K562 (cell line): Measurements from ENCODE around the gene C2CD2. TPM values are rescaled to one million over a fixed set of nuclear protein-coding genes. Genes with fewer than 3 reads are reported as not detected.

ENCODE experiments used
- ATF7 ChIP-seq: fragments of 450-650 bp; IDR thresholded peaks from 2 replicates; pipeline ENCODE4 v1.7.1; 2014; ENCODE audit warnings: mild to moderate bottlenecking, moderate library complexity
- CCNT2 ChIP-seq: IDR thresholded peaks from 2 replicates; pipeline ENCODE4 v1.6.1; 2011; ENCODE audit warnings: borderline replicate concordance, low read depth, mild to moderate bottlenecking, moderate library complexity, mixed read lengths, low read length; ENCODE audit not compliant: insufficient read length; ENCODE audit errors: extremely low read depth
- CSDE1 ChIP-seq, 2 experiments: fragments of 450-650 bp; IDR thresholded peaks; 2 replicates each; pipeline ENCODE4 v1.6.1; 2016; ENCODE audit warnings: mild to moderate bottlenecking in 1 of 2
- FOXJ3 ChIP-seq: sonication (generic); formaldehyde crosslinking; IDR thresholded peaks from 2 replicates; pipeline ENCODE4 v1.4.0; 2020; ENCODE audit warnings: mild to moderate bottlenecking, missing genetic modification reagents
- GATAD2A ChIP-seq: fragments of 450-650 bp; IDR thresholded peaks from 2 replicates; pipeline ENCODE4 v1.6.1; 2017
- MAFG ChIP-seq: fragments of 450-650 bp; conservative IDR thresholded peaks from 2 replicates; pipeline ENCODE4 v1.6.1; 2016; ENCODE audit warnings: missing genetic modification characterization, missing compliant biosample characterization
- MECOM ChIP-seq: fragments of 250-450 bp; sonication (Bioruptor Pico); IDR thresholded peaks from 2 replicates; pipeline ENCODE4 v1.8.0; 2022; ENCODE audit warnings: inconsistent platforms
- MTA3 ChIP-seq: fragments of 450-650 bp; formaldehyde crosslinking; IDR thresholded peaks from 2 replicates; pipeline ENCODE4 v1.6.1; 2017; ENCODE audit warnings: mild to moderate bottlenecking, borderline replicate concordance
- NFIX ChIP-seq: fragments of 250-450 bp; sonication (Bioruptor Pico); IDR thresholded peaks from 2 replicates; pipeline ENCODE4 v1.4.0; 2020; ENCODE audit warnings: low read depth, mild to moderate bottlenecking, moderate library complexity
- NR4A1 ChIP-seq, 2 experiments: fragments of 250-450 bp in 1 of 2; fragments of 450-650 bp in 1 of 2; sonication (Bioruptor Pico) in 1 of 2; IDR thresholded peaks; 2 replicates each; pipeline versions ENCODE4 v1.4.0 to v1.6.1; 2016 to 2020; ENCODE audit warnings: mild to moderate bottlenecking in 2 of 2, missing compliant biosample characterization in 1 of 2, missing genetic modification characterization in 1 of 2, moderate library complexity in 1 of 2
- POLR2H ChIP-seq: IDR thresholded peaks from 2 replicates; pipeline ENCODE4 v1.6.1; 2016; ENCODE audit warnings: missing genetic modification characterization, low read depth, mild to moderate bottlenecking, control low read depth, missing compliant biosample characterization, moderate library complexity
- TRIM28 ChIP-seq: fragments of 450-650 bp; IDR thresholded peaks from 2 replicates; pipeline ENCODE4 v1.6.1; 2017
- polyA plus RNA-seq, 8 experiments: library from polyadenylated mRNA; depleted of rRNA in 4 of 8; stranded (reverse) in 5 of 8; unstranded in 3 of 8; fragments of >200 nt; fragmentation: Nextera tagmentation in 2 of 8; fragmentation: Illumina TruSeq in 1 of 8; extraction: Ambion mirVana in 2 of 8; extraction: Trizol in 1 of 8; gene quantifications; 2 replicates each; pipeline versions ENCODE4 v1.2.1 to v1.2.3, GENCODE V29; 2011 to 2014; ENCODE audit warnings: inconsistent platforms in 1 of 8, missing spikeins in 1 of 8
- total RNA-seq, 7 experiments: library from RNA; depleted of rRNA in 6 of 7; stranded (reverse); fragments of >200 nt in 6 of 7; fragmentation: Illumina TruSeq in 2 of 7; extraction: Trizol in 2 of 7; gene quantifications; 2 replicates each; pipeline versions ENCODE4 v1.2.1 to v1.2.3, GENCODE V29; 2011 to 2021; ENCODE audit warnings: low replicate concordance in 1 of 7
- TF ChIP-seq, protein P1 (sequence below): fragments of 250-450 bp; sonication (Bioruptor Pico); IDR thresholded peaks from 2 replicates; pipeline ENCODE4 v1.4.0; 2020; ENCODE audit warnings: mild to moderate bottlenecking, moderate library complexity
- TF ChIP-seq, protein P2 (sequence below), 2 experiments: fragments of 250-450 bp in 1 of 2; fragments of 450-650 bp in 1 of 2; sonication (Bioruptor Pico) in 1 of 2; IDR thresholded peaks; 2 replicates each; pipeline versions ENCODE4 v1.6.1 to v1.8.0; 2016 to 2021; ENCODE audit warnings: mild to moderate bottlenecking in 2 of 2, moderate library complexity in 2 of 2, missing compliant biosample characterization in 1 of 2, missing genetic modification characterization in 1 of 2
- TF ChIP-seq, protein P3 (sequence below): sonication (generic); formaldehyde crosslinking; IDR thresholded peaks from 2 replicates; pipeline ENCODE4 v1.8.0; 2022; ENCODE audit warnings: missing genetic modification reagents, mild to moderate bottlenecking, borderline replicate concordance
- TF ChIP-seq, protein P4 (sequence below), 3 experiments: fragments of 200-800 bp in 1 of 3; fragments of 250-450 bp in 1 of 3; fragments of 450-650 bp in 1 of 3; sonication (Bioruptor Pico) in 1 of 3; sonication (Bioruptor generic) in 1 of 3; formaldehyde crosslinking in 1 of 3; IDR thresholded peaks; 2 replicates each; pipeline versions ENCODE4 v1.6.1 to v1.8.0; 2016 to 2022; ENCODE audit warnings: mild to moderate bottlenecking in 2 of 3, missing genetic modification characterization in 2 of 3, missing compliant biosample characterization in 1 of 3, moderate library complexity in 1 of 3
- TF ChIP-seq, protein P5 (sequence below): fragments of 450-650 bp; IDR thresholded peaks from 2 replicates; pipeline ENCODE4 v1.6.1; 2016; ENCODE audit warnings: low read depth, mild to moderate bottlenecking, moderate library complexity

Gene C2CD2
- total and polyA plus RNA-seq, 9 of the 15 experiments (the other 6 are each of a cell fraction or from before 2014, with no cell fraction given): 1.3 to 21.6 (median 12.1) TPM

DNA sequence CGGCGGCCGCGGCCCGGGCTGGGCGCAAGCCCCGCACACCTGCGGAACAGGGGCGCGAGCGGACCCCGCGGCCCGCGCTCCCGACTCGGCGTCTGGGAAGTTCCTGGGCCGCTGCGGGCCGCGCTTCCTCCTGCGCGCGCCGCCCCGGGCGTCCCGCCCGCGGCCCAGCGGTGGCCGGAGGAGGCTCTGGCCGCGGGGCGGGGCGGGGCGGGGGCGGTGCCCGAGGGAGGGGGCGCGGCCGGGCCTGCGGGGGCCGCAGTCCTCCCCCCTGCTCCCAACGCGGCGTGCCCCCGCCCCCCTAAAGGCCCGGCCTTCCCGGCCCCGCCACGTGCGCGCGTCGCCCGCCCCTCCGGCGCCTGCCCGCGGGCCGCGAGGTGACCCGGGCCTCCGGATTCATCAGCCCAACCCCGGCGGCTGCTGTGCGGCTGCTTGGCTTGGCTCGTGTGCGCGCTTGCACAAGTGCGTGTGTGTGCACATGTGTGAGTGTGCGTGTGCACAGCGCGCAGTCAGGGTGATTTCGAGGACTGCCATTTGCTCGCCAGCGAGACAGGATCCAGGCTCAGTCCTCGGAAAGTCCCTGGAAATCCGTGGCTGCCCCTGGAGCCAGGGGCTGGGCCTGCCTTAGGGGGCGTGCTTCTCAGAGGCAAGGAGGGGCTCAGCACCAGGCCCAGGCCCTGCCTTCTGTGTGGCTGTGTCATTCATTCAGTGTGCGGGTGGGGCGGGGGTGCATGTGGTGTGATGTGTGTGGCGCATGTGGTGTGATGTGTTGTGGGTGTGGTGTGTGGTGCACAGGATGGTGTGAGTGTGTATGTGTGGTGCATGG, at the start of gene C2CD2 (continued):
- TF ChIP-seq POLR2H (no peak), MTA3 (peak; percentile 73; the same call in 1 of the 2 replicates), CCNT2 (peak; percentile 82), ATF7 (no peak), CSDE1 (IDR thresholded peaks at IDR 0.05) (0 out of 4 replicates have a peak, but pooled peaks of 1 of the 2 experiments have one; percentile 76), FOXJ3 (CRISPR knock-in tag) (no peak), TRIM28 (no peak), MAFG (tag) (no peak), NFIX (CRISPR knock-in tag) (no peak), NR4A1 (CRISPR knock-in tag; IDR thresholded peaks at IDR 0.05) (no peak), NR4A1 (tag; IDR thresholded peaks at IDR 0.05) (no peak), GATAD2A (no peak), MECOM (CRISPR knock-in tag) (no peak)
- TF ChIP-seq, protein P1, sequence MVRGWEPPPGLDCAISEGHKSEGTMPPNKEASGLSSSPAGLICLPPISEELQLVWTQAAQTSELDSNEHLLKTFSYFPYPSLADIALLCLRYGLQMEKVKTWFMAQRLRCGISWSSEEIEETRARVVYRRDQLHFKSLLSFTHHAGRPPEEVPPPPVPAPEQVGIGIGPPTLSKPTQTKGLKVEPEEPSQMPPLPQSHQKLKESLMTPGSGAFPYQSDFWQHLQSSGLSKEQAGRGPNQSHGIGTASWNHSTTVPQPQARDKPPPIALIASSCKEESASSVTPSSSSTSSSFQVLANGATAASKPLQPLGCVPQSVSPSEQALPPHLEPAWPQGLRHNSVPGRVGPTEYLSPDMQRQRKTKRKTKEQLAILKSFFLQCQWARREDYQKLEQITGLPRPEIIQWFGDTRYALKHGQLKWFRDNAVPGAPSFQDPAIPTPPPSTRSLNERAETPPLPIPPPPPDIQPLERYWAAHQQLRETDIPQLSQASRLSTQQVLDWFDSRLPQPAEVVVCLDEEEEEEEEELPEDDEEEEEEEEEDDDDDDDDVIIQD: no peak
- TF ChIP-seq, protein P2, sequence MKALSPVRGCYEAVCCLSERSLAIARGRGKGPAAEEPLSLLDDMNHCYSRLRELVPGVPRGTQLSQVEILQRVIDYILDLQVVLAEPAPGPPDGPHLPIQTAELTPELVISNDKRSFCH (CRISPR knock-in tag; IDR thresholded peaks at IDR 0.05): no peak
- TF ChIP-seq, protein P2 (tag; IDR thresholded peaks at IDR 0.05): peak; percentile 81; the same call in 1 of the 2 replicates
- TF ChIP-seq, protein P3, sequence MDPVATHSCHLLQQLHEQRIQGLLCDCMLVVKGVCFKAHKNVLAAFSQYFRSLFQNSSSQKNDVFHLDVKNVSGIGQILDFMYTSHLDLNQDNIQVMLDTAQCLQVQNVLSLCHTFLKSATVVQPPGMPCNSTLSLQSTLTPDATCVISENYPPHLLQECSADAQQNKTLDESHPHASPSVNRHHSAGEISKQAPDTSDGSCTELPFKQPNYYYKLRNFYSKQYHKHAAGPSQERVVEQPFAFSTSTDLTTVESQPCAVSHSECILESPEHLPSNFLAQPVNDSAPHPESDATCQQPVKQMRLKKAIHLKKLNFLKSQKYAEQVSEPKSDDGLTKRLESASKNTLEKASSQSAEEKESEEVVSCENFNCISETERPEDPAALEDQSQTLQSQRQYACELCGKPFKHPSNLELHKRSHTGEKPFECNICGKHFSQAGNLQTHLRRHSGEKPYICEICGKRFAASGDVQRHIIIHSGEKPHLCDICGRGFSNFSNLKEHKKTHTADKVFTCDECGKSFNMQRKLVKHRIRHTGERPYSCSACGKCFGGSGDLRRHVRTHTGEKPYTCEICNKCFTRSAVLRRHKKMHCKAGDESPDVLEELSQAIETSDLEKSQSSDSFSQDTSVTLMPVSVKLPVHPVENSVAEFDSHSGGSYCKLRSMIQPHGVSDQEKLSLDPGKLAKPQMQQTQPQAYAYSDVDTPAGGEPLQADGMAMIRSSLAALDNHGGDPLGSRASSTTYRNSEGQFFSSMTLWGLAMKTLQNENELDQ (CRISPR knock-in tag): no peak
- TF ChIP-seq, protein P4, sequence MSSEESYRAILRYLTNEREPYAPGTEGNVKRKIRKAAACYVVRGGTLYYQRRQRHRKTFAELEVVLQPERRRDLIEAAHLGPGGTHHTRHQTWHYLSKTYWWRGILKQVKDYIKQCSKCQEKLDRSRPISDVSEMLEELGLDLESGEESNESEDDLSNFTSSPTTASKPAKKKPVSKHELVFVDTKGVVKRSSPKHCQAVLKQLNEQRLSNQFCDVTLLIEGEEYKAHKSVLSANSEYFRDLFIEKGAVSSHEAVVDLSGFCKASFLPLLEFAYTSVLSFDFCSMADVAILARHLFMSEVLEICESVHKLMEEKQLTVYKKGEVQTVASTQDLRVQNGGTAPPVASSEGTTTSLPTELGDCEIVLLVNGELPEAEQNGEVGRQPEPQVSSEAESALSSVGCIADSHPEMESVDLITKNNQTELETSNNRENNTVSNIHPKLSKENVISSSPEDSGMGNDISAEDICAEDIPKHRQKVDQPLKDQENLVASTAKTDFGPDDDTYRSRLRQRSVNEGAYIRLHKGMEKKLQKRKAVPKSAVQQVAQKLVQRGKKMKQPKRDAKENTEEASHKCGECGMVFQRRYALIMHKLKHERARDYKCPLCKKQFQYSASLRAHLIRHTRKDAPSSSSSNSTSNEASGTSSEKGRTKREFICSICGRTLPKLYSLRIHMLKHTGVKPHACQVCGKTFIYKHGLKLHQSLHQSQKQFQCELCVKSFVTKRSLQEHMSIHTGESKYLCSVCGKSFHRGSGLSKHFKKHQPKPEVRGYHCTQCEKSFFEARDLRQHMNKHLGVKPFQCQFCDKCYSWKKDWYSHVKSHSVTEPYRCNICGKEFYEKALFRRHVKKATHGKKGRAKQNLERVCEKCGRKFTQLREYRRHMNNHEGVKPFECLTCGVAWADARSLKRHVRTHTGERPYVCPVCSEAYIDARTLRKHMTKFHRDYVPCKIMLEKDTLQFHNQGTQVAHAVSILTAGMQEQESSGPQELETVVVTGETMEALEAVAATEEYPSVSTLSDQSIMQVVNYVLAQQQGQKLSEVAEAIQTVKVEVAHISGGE (CRISPR knock-in tag; IDR thresholded peaks at IDR 0.05): 0 out of 6 replicates have a peak, but pooled peaks of 1 of the 3 experiments have one; percentile 24
- TF ChIP-seq, protein P5, sequence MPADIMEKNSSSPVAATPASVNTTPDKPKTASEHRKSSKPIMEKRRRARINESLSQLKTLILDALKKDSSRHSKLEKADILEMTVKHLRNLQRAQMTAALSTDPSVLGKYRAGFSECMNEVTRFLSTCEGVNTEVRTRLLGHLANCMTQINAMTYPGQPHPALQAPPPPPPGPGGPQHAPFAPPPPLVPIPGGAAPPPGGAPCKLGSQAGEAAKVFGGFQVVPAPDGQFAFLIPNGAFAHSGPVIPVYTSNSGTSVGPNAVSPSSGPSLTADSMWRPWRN: no peak
